Erythroblast (primary cell): ENCODE data around the gene ITIH6.
"Not testable (repeated sequence)": the region's sequence is repeated elsewhere in the genome, so short reads cannot be mapped to it uniquely, and the experiment has no call there.

Experiments used
- GATA1 ChIP-seq: IDR thresholded peaks from 2 replicates; pipeline ENCODE4 v1.6.1; 2011; ENCODE audit warnings: low read depth, mild to moderate bottlenecking, control low read depth, low read length, moderate library complexity
- POLR2A ChIP-seq: IDR thresholded peaks from 2 replicates; pipeline ENCODE4 v1.6.1; 2011; ENCODE audit warnings: mild to moderate bottlenecking, low read length

DNA sequence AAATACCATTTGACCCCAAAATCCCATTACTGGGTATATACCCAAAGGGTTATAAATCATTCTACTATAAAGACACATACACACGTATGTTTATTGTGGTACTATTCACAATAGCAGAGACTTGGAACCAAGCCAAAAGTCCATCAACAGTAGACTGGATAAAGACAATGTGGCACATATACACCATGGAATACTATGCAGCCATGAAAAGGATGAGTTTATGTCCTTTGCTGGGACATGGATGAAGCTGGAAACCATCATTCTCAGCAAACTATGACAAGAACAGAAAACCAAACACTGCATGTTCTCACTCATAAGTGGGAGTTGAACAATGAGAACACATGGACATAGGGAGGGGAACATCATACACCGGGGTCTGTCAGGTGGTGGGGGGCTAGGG is 49.6 kb upstream of the ITIH6 start:
- TF ChIP-seq POLR2A, GATA1: not testable (repeated sequence)
